Fibroblast of skin of scalp (primary cell): ENCODE measurements around the gene SV2B.

Experiments used
- DNase-seq: peaks from one replicate; pipeline ENCODE4 v3.0.0-alpha.2; 2013

The SV2B gene

GRCh38 chr15:91279486-91279885 lies 179.4 kb downstream of the SV2B start:
- DNase-seq, result no peak

GRCh38 chr15:91281947-91282346 lies 181.9 kb downstream of the SV2B start:
- no peak for DNase-seq

GRCh38 chr15:91282486-91282885 lies 182.4 kb downstream of the SV2B start:
- no peak for DNase-seq

GRCh38 chr15:91283155-91283554 lies 183.1 kb downstream of the SV2B start:
- no peak for DNase-seq

GRCh38 chr15:91284758-91285466 lies 184.9 kb downstream of the SV2B start:
- no peak for DNase-seq

- DNase-seq, result no peak
These were observed 189.3 kb downstream of the SV2B start for GRCh38 chr15:91289324-91289723.

- no peak for DNase-seq
These were observed 190.5 kb downstream of the SV2B start for GRCh38 chr15:91290553-91290952.

GRCh38 chr15:91291673-91292072 lies 191.6 kb downstream of the SV2B start:
- DNase-seq, result peak; percentile 36

- DNase-seq, result no peak
These were observed 194.3 kb downstream of the SV2B start for GRCh38 chr15:91294344-91294743.

- DNase-seq, result no peak
These were observed 194.7 kb downstream of the SV2B start for GRCh38 chr15:91294795-91295194.

- DNase-seq, result no peak
These were observed 198.0 kb downstream of the SV2B start for GRCh38 chr15:91298101-91298500.

GRCh38 chr15:91302588-91303439 lies 202.8 kb downstream of the SV2B start:
- DNase-seq, result peak; percentile 67

GRCh38 chr15:91304210-91304609 lies 204.2 kb downstream of the SV2B start:
- no peak for DNase-seq

- no peak for DNase-seq
These were observed 204.7 kb downstream of the SV2B start for GRCh38 chr15:91304786-91305185.

- no peak for DNase-seq
These were observed 206.1 kb downstream of the SV2B start for GRCh38 chr15:91306144-91306543.

- DNase-seq, result no peak
These were observed 207.5 kb downstream of the SV2B start for GRCh38 chr15:91307601-91308000.

- DNase-seq, result no peak
These were observed 208.1 kb downstream of the SV2B start for GRCh38 chr15:91308199-91308598.

GRCh38 chr15:91308855-91309254 lies 208.8 kb downstream of the SV2B start:
- no peak for DNase-seq

GRCh38 chr15:91311986-91312385 lies 211.9 kb downstream of the SV2B start:
- no peak for DNase-seq

GRCh38 chr15:91316126-91316525 lies 216.1 kb downstream of the SV2B start:
- no peak for DNase-seq

GRCh38 chr15:91318516-91318915 lies 218.5 kb downstream of the SV2B start:
- DNase-seq, result no peak

GRCh38 chr15:91318931-91319330 lies 218.9 kb downstream of the SV2B start:
- DNase-seq, result no peak

- no peak for DNase-seq
These were observed 219.5 kb downstream of the SV2B start for GRCh38 chr15:91319371-91320059.
